ENCODE data around the gene LDAH. TPM values are rescaled to one million over a fixed set of nuclear protein-coding genes. Genes with fewer than 3 reads are reported as not detected.

Gene LDAH
- total and polyA plus RNA-seq, 2 donors (not counting 1 experiment from before 2014, with no cell fraction given), result 9.0 to 31.3 TPM

DNA sequence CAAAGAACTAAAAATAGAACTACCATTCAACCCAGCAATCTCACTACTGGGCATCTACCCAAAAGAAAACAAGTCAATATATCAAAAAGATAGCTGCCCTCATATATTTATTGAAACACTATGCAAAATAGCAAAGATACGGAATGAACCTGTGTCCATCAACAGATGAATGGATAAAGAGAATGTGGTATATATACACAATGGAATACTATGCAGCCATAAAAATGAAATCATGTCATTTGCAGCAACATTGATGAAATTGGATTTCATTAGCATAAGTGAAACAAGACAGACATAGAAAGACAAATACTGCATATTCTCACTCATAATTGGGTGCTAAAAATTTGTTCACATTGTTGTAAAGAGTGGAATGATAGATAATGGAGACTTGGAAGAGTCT lies 16.2 kb upstream of the LDAH start:
- intact Hi-C loops (cut with micrococcal nuclease), result no loop called here
- no peaks in the 10 kb centered on the region for H4K20me1 ChIP-seq (ENCODE audit: control insufficient read depth, insufficient read depth, low read length, poor library complexity, severe bottlenecking)
- no peaks in the 10 kb centered on the region for H3K36me3 ChIP-seq (replicated peaks in 1 of 2; ENCODE audit: control extremely low read depth in 1 of 2, control insufficient read depth in 1 of 2, extremely low read depth in 1 of 2, insufficient read depth in 2 of 2, low read length in 1 of 2)
- no peak overlapping the region for H3K27ac ChIP-seq (ENCODE audit: low read length in 2 of 2)
- Mint-ChIP-seq H3K27me3 (peaks cover 55% of the 10 kb centered on the region), H3K4me1 (no peaks in the 10 kb centered on the region), H3K4me3 (no peak overlapping the region), H3K27ac (no peak overlapping the region), H3K9me3 (ENCODE audit: insufficient read depth) (no peaks in the 10 kb centered on the region)
- no peak overlapping the region for H3K4me3 ChIP-seq (ENCODE audit: control extremely low read depth in 1 of 5, extremely low read depth in 1 of 5, insufficient read depth in 1 of 5, low read depth in 2 of 5, low read length in 4 of 5)
- H3K27me3 ChIP-seq (replicated peaks in 1 of 4; ENCODE audit: control extremely low read depth in 1 of 4, control insufficient read depth in 3 of 4, insufficient read depth in 4 of 4, low read length in 3 of 4), result peaks cover 0 to 13% (median 9%) of the 10 kb centered on the region in 4 experiments
- CTCF ChIA-PET, result no interaction called here
- WGBS (ENCODE audit: insufficient coverage), result no CpG with 5 or more reads among the region's 1 CpG
- DNase-seq (no peak), ATAC-seq (ENCODE audit: low read depth) (no peak)
- H2AFZ ChIP-seq (ENCODE audit: insufficient read depth, low read depth, low read length, poor library complexity, severe bottlenecking), result no peak overlapping the region
- POLR2A ChIA-PET, result no interaction called here
- TF ChIP-seq, protein P1, sequence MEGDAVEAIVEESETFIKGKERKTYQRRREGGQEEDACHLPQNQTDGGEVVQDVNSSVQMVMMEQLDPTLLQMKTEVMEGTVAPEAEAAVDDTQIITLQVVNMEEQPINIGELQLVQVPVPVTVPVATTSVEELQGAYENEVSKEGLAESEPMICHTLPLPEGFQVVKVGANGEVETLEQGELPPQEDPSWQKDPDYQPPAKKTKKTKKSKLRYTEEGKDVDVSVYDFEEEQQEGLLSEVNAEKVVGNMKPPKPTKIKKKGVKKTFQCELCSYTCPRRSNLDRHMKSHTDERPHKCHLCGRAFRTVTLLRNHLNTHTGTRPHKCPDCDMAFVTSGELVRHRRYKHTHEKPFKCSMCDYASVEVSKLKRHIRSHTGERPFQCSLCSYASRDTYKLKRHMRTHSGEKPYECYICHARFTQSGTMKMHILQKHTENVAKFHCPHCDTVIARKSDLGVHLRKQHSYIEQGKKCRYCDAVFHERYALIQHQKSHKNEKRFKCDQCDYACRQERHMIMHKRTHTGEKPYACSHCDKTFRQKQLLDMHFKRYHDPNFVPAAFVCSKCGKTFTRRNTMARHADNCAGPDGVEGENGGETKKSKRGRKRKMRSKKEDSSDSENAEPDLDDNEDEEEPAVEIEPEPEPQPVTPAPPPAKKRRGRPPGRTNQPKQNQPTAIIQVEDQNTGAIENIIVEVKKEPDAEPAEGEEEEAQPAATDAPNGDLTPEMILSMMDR (IDR thresholded peaks at IDR 0.05), result no peak
- TF ChIP-seq EZH2 (IDR thresholded peaks at IDR 0.05; ENCODE audit: borderline replicate concordance, insufficient read depth, low read depth, low read length, poor library complexity, severe bottlenecking), result no peak
- no peaks in the 10 kb centered on the region for H3K79me2 ChIP-seq (ENCODE audit: control insufficient read depth, insufficient read depth, low read length)
- no peak overlapping the region for H3K4me2 ChIP-seq (replicated peaks; ENCODE audit: low read depth, low read length, poor library complexity, severe bottlenecking)
- H3K9ac ChIP-seq (ENCODE audit: low read length), result no peak overlapping the region
- no peaks in the 10 kb centered on the region for H3K9me3 ChIP-seq (ENCODE audit: control extremely low read depth in 1 of 3, control insufficient read depth in 2 of 3, insufficient read depth in 1 of 3, low read length in 2 of 3)
- H3K4me1 ChIP-seq (ENCODE audit: control insufficient read depth in 2 of 2, insufficient read depth in 2 of 2, low read length in 2 of 2), result no peaks in the 10 kb centered on the region

DNA sequence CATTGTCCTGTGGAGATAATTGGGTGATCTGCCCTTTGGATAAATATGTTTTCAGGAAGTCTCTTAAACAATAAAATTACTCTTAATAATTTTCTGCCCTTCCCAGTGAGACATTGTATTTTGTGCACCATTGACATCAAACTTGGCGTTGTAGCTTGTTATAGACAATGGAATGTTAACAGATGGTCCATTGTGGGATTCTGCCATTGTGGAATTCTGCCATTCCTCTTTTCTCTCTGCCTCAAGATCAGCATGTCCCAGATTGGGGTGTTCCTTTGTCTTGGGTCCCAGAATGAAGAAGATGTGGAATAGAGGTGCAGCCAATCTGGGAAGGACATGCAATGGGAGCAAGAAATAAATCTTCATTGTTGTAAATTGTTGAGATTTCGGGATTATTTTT lies 15.1 kb upstream of the LDAH start:
- Histone ChIP-seq H2AFZ (ENCODE audit: insufficient read depth, low read depth, low read length, poor library complexity, severe bottlenecking) (no peak overlapping the region), H3K36me3 (replicated peaks in 1 of 2; ENCODE audit: control extremely low read depth in 1 of 2, control insufficient read depth in 1 of 2, extremely low read depth in 1 of 2, insufficient read depth in 2 of 2, low read length in 1 of 2) (no peaks in the 10 kb centered on the region), H3K4me2 (replicated peaks; ENCODE audit: low read depth, low read length, poor library complexity, severe bottlenecking) (no peak overlapping the region), H3K27ac (ENCODE audit: low read length in 2 of 2) (no peak overlapping the region), H3K27me3 (replicated peaks in 1 of 4; ENCODE audit: control extremely low read depth in 1 of 4, control insufficient read depth in 3 of 4, insufficient read depth in 4 of 4, low read length in 3 of 4) (peaks cover 0 to 15% (median 9%) of the 10 kb centered on the region in 4 experiments), H3K79me2 (ENCODE audit: control insufficient read depth, insufficient read depth, low read length) (no peaks in the 10 kb centered on the region), H4K20me1 (ENCODE audit: control insufficient read depth, insufficient read depth, low read length, poor library complexity, severe bottlenecking) (no peaks in the 10 kb centered on the region), H3K4me1 (ENCODE audit: control insufficient read depth in 2 of 2, insufficient read depth in 2 of 2, low read length in 2 of 2) (no peaks in the 10 kb centered on the region), H3K9me3 (ENCODE audit: control extremely low read depth in 1 of 3, control insufficient read depth in 2 of 3, insufficient read depth in 1 of 3, low read length in 2 of 3) (no peaks in the 10 kb centered on the region), H3K4me3 (ENCODE audit: control extremely low read depth in 1 of 5, extremely low read depth in 1 of 5, insufficient read depth in 1 of 5, low read depth in 2 of 5, low read length in 4 of 5) (no peak overlapping the region), H3K9ac (ENCODE audit: low read length) (no peak overlapping the region)
- ChIA-PET CTCF (interaction anchor here (0.6 kb wide), 1 partner anchor 18 kb away, joined by 3 read pairs; no protein-coding TSS in a partner anchor), POLR2A (no interaction called here)
- Mint-ChIP-seq H3K4me1 (no peaks in the 10 kb centered on the region), H3K27me3 (peaks cover 53% of the 10 kb centered on the region), H3K4me3 (no peak overlapping the region), H3K9me3 (ENCODE audit: insufficient read depth) (no peaks in the 10 kb centered on the region), H3K27ac (no peak overlapping the region)
- 80% methylated on average over 1 of the region's 2 CpGs for WGBS (ENCODE audit: insufficient coverage)
- ATAC-seq (ENCODE audit: low read depth) (no peak), DNase-seq (no peak)
- TF ChIP-seq, protein P1 (IDR thresholded peaks at IDR 0.05), result no peak
- no peak for TF ChIP-seq EZH2 (IDR thresholded peaks at IDR 0.05; ENCODE audit: borderline replicate concordance, insufficient read depth, low read depth, low read length, poor library complexity, severe bottlenecking)
- intact Hi-C loops (cut with micrococcal nuclease), result no loop called here
